ENCODE results near the gene DNAJB9.

Gene DNAJB9

GRCh38 chr7:108568801-108569380 is 783 bp upstream of the DNAJB9 start:
- DNase-seq (ENCODE audit: low spot score): no peak

DNA sequence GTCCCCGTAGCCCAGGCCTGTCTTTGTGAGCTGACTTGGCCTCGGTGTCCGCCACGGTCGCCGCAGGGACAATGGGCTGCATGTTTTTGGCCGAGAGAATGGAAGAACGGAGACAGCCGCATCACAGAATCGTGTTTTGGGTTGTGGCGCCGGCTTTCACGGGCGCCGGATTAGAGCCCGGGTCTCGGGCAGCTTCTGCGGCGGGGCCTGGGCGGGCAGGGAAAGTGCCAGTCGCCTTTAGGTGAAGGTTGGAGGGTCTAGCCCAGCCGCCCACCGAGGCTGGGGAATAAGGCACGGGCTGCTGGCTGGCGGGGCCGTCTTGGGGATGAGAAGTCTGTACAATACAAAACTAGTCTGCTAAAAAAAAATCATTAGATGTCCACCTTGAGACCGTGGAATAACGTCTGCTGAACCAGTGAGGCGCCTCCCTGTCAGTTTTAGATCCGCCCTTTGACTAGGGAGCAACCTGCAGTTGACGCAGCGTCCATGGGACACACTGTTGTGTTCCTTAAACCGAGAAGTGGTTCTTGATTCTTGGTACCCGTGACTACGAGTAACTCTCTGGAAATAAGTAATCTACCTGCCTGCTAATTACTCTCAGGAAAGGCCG is 577 bp downstream of the DNAJB9 start:
- DNase-seq (ENCODE audit: low spot score): peak; percentile 32

DNA sequence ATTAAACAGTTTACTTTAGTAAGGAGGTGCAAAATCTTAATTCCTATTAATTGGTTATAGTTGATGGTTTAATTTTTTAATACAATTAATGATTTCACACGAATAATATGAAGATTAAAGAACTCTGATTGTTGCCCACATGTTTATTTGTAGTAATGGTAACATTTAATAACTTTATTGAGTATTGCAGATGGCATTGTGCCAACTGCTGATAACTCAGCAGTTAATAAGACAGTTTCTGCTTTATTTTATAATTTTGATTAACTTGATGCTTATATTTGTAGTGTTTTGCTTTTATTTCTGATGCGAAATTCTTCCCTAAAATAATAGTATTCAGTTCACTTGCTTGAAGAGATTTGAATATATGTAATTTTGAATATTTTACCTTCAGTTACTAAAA is 2.8 kb downstream of the DNAJB9 start:
- no peak for DNase-seq (ENCODE audit: low spot score)

- no peak for DNase-seq (ENCODE audit: low spot score)
Observed at GRCh38 chr7:108575156-108575555, 5.5 kb downstream of the DNAJB9 start.

DNA sequence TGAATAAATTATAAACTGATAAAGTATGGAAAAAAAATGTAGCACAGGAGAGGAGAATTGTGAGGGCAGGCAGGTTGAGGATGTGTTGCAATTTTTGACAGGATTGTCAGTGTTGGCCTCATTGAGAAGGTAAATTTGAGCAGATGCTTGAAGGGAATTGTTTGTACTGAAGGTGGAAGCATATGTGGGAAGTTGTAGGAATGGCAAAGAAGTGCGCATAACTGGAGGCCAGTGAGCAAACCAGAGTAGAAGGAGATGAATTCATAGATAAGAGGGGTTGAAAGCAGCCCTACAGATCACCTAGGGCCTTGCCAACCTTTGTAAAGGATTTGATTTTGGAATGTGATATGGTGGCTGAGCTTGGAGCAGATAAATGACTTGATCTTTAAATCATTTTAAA is 6.4 kb downstream of the DNAJB9 start:
- DNase-seq (ENCODE audit: low spot score): no peak

DNA sequence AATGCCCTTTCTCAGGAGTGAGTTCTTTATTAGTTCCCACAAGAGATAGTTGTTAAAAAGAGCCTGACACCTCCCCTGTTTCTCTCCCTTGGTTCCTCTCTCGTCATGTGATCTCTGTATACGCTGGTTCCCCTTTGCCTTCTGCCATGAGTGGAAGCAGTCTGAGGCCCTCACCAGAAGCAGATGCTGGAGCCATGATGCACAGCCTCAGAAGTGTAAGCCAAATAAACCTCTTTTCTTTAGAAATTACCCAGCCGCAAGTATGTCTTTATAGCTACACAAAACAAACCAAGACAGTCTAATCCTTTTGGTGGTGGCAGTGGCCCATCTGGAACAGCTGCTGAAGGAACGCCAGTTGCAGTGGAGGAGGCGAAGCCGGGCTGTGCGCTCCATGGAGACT is 9.3 kb downstream of the DNAJB9 start:
- DNase-seq (ENCODE audit: low spot score): no peak

GRCh38 chr7:108580298-108580697 is 10.6 kb downstream of the DNAJB9 start:
- DNase-seq (ENCODE audit: low spot score): no peak

GRCh38 chr7:108581655-108582491 is 12.2 kb downstream of the DNAJB9 start:
- DNase-seq (ENCODE audit: low spot score): no peak

DNA sequence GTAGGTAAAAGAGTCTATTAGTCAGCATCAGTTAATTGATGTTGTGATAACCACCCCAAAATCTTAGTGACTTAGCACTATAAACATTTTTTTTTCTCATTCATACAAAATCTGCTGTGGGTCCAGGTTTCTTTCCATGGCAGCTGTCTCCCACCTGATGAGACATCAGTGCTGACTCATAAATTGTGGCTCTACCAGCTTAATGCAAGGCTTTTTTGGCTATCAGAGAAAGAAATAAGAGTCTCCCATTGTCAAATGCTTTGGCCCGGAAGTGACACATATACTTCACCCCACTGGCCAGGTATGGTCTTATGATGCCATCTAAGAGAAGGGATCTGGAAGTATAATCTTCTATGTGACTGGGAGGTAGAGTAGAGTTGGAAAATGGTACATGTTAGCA is 14.5 kb downstream of the DNAJB9 start:
- DNase-seq (ENCODE audit: low spot score): no peak

DNA sequence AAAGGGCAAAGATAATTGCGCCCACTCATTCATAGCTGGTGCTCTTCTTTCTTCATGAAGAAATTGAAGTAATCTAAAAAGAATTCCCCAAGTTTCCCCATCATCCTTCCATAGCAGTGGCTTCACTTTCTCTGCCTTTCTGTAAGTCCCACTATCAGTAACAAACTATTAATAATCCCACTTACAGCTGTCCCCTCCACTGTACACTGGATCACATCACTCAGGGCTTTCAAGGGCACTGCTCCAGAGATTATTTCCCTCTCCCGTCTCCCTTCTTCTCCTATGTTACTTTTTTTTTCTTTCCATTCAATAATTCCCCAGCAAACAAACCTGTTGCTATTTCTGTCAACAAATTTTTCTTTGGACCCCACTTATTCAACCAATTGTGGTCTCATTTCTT is 16.2 kb downstream of the DNAJB9 start:
- no peak for DNase-seq (ENCODE audit: low spot score)

DNA sequence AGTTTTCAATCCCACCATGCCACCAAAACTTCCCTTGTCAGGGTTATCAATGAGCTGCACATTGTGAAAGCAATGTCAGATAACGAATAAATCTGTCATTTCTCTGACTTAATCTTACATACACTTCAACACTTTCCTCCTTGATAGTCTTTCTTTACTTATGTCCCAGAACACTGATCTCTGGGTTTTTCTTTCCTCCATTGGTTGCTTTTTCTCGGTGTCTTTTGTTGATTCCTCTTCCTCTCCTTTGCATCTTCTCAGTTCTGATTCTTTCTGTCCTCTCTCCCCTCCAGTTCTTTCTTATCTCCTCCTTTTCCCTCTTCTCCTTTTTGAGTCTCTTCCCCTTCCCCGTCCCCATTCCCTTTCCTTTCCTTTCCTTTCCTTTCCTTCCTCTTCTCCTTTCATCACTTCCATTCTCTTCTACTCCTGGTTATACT is 16.6 kb downstream of the DNAJB9 start:
- DNase-seq (ENCODE audit: low spot score): no peak

DNA sequence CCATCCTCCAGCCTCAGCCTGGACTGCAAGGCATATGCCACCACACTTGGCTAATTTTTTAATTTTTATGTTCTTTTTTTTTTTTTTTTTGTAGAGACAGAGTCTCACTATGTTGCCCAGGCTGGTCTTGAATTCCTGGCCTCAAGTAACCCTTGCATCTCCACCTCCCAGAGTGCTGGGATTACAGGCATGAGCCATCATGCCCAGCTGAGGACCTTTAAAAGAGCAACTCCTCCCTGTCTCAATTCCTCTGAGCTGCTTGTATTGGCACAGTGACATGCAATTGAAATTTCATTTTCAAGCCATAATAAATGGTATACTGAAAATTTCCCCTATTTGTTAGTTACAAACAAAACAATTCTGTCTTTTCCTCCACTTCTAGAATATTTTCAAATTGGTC is 19.5 kb downstream of the DNAJB9 start:
- no peak for DNase-seq (ENCODE audit: low spot score)

- DNase-seq (ENCODE audit: low spot score): no peak
Observed at GRCh38 chr7:108589874-108590273, 20.2 kb downstream of the DNAJB9 start.

DNA sequence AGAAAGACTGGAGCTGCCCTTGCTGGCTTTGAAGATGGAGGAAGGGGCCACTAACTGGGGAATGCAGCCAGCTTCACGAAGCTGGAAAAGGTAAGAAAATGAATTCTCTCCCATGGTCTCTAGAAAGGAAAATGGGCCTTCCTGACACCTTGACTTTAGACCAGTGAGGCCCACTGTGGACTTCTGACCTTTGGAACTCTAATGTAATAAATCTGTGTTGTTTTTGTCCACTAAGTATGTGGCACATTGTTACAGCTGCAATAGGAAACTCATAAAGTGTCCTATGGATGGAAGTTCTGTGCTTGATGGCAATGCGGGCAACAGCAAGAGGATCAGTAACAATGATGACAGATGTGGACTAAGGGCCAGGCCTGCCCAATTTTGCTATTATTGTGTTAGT is 20.9 kb downstream of the DNAJB9 start:
- no peak for DNase-seq (ENCODE audit: low spot score)

GRCh38 chr7:108592646-108593201 is 23.1 kb downstream of the DNAJB9 start:
- no peak for DNase-seq (ENCODE audit: low spot score)

DNA sequence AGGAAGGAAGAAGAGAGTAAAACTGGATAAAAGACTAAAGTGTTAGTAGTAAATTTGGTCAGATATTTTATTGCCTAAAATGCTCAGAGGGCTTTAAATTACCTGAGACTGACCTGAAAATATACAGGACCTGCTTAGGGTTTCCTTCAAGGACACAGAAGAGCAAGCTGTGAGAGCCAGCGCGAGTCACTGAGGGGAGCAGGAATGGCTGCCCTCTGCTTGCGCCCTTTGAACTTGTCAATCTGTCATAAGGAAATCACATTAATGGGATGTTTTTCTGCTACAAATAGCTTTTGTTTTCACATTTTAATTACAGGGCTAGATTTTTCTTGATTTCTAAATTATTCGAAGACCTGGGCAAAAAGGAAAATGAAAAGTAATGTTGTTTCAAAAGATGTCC is 26.9 kb downstream of the DNAJB9 start:
- DNase-seq (ENCODE audit: low spot score): no peak

GRCh38 chr7:108598153-108598552 is 28.5 kb downstream of the DNAJB9 start:
- DNase-seq (ENCODE audit: low spot score): no peak

GRCh38 chr7:108598914-108599580 is 29.4 kb downstream of the DNAJB9 start:
- no peak for DNase-seq (ENCODE audit: low spot score)

DNA sequence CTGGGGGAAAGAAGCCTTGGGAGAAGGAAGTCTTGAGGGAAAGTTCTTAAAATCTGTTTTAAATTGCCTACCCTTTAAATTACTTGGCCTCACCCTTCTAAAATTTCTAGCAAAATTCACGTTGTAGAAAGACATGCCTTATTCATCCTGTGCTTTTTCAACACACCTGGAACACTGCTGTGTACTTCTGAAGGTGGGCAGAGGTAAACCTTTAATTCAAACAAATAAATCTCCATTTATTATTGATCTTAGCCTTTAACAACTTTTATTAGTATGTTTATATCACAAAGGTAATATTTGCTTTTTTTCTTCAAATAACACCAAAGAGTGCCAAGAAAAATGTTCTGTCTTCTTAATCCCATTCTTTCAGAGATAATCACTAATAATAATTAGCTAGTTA is 30.7 kb downstream of the DNAJB9 start:
- DNase-seq (ENCODE audit: low spot score): no peak

GRCh38 chr7:108603656-108604306 is 34.1 kb downstream of the DNAJB9 start:
- no peak for DNase-seq (ENCODE audit: low spot score)

GRCh38 chr7:108604307-108605077 is 34.8 kb downstream of the DNAJB9 start:
- DNase-seq (ENCODE audit: low spot score): no peak

Measured in CD4-positive, alpha-beta T cell treated with Interleukin-6 at 100 ng/mL for 8 hours (primary cell).